KMS-11 (cell line): ENCODE data around the gene CASK.

Source experiments
- H2AFZ ChIP-seq: fragments of 200-600 bp; sonication (generic); 2 replicates; pipeline ENCODE4 v1.6.1; 2016; ENCODE audit warnings: antibody characterized with exemption, mixed run types, low read depth
- H3K27ac ChIP-seq: fragments of 200-600 bp; sonication (generic); 2 replicates; pipeline ENCODE4 v1.6.1; 2016; ENCODE audit warnings: mild to moderate bottlenecking, mixed run types
- H3K27me3 ChIP-seq: fragments of 200-600 bp; sonication (generic); 2 replicates; pipeline ENCODE4 v1.6.1; 2017; ENCODE audit warnings: mild to moderate bottlenecking, low read depth, mixed run types, moderate library complexity; ENCODE audit not compliant: insufficient read depth
- H3K36me3 ChIP-seq: fragments of 200-600 bp; sonication (generic); 2 replicates; pipeline ENCODE4 v1.6.1; 2017; ENCODE audit warnings: mild to moderate bottlenecking, mixed run types; ENCODE audit not compliant: insufficient read depth
- H3K4me1 ChIP-seq: fragments of 200-600 bp; sonication (generic); 2 replicates; pipeline ENCODE4 v1.6.1; 2016; ENCODE audit warnings: mild to moderate bottlenecking, low read depth, mixed run types; ENCODE audit not compliant: poor library complexity, severe bottlenecking
- H3K4me2 ChIP-seq: fragments of 200-600 bp; sonication (generic); 2 replicates; pipeline ENCODE4 v1.7.0; 2016; ENCODE audit warnings: mild to moderate bottlenecking, mixed run types
- H3K4me3 ChIP-seq: fragments of 200-600 bp; sonication (generic); IDR thresholded peaks from 2 replicates; pipeline ENCODE4 v1.6.1; 2017; ENCODE audit warnings: low read depth, low read length, mixed read lengths; ENCODE audit not compliant: insufficient read depth
- H3K79me2 ChIP-seq: fragments of 200-600 bp; sonication (generic); 2 replicates; pipeline ENCODE4 v1.6.1; 2016; ENCODE audit warnings: low read depth, mixed run types; ENCODE audit not compliant: insufficient read depth
- H3K9ac ChIP-seq: fragments of 200-600 bp; sonication (generic); 2 replicates; pipeline ENCODE4 v1.6.1; 2016; ENCODE audit warnings: mild to moderate bottlenecking, mixed run types
- H4K20me1 ChIP-seq: fragments of 200-600 bp; sonication (generic); 2 replicates; pipeline ENCODE4 v1.6.1; 2016; ENCODE audit warnings: mild to moderate bottlenecking, mixed run types; ENCODE audit not compliant: insufficient read depth
- CTCF ChIP-seq: fragments of 200-600 bp; sonication (generic); conservative IDR thresholded peaks from 2 replicates; pipeline ENCODE4 v1.6.1; 2017; ENCODE audit warnings: low read depth, mild to moderate bottlenecking, antibody characterized with exemption, low read length, moderate library complexity, mixed read lengths

Gene CASK

GRCh38 chrX:41541386-41541785 is 382.0 kb downstream of the CASK start:
- H4K20me1 ChIP-seq = no peaks in the 10 kb centered on the region
- no peak for TF ChIP-seq CTCF
- H3K36me3 ChIP-seq = no peaks in the 10 kb centered on the region
- no peaks in the 10 kb centered on the region for H3K27me3 ChIP-seq
- H2AFZ ChIP-seq = no peak overlapping the region
- H3K9ac ChIP-seq = no peak overlapping the region
- peaks cover 6% of the 10 kb centered on the region for H3K4me1 ChIP-seq
- no peak overlapping the region for H3K4me2 ChIP-seq
- no peaks in the 10 kb centered on the region for H3K79me2 ChIP-seq
- no peak overlapping the region for H3K4me3 ChIP-seq
- no peak overlapping the region for H3K27ac ChIP-seq

- TF ChIP-seq CTCF = no peak
- H3K9ac ChIP-seq = no peak overlapping the region
- no peaks in the 10 kb centered on the region for H3K79me2 ChIP-seq
- peaks cover 6% of the 10 kb centered on the region for H3K4me1 ChIP-seq
- no peak overlapping the region for H3K27ac ChIP-seq
- no peaks in the 10 kb centered on the region for H3K27me3 ChIP-seq
- no peak overlapping the region for H3K4me2 ChIP-seq
- H4K20me1 ChIP-seq = no peaks in the 10 kb centered on the region
- H3K4me3 ChIP-seq = no peak overlapping the region
- no peak overlapping the region for H2AFZ ChIP-seq
- no peaks in the 10 kb centered on the region for H3K36me3 ChIP-seq
Observed at GRCh38 chrX:41538707-41539106, 384.6 kb downstream of the CASK start.

GRCh38 chrX:41530085-41530484 is 393.3 kb downstream of the CASK start:
- H3K9ac ChIP-seq = no peak overlapping the region
- no peak overlapping the region for H2AFZ ChIP-seq
- H3K4me2 ChIP-seq = no peak overlapping the region
- H3K4me1 ChIP-seq = peaks cover 5% of the 10 kb centered on the region
- H3K79me2 ChIP-seq = no peaks in the 10 kb centered on the region
- no peaks in the 10 kb centered on the region for H4K20me1 ChIP-seq
- TF ChIP-seq CTCF = no peak
- H3K36me3 ChIP-seq = no peaks in the 10 kb centered on the region
- H3K4me3 ChIP-seq = no peak overlapping the region
- no peaks in the 10 kb centered on the region for H3K27me3 ChIP-seq
- no peak overlapping the region for H3K27ac ChIP-seq

- Histone ChIP-seq H3K79me2 (no peaks in the 10 kb centered on the region), H3K27me3 (no peaks in the 10 kb centered on the region), H3K36me3 (no peaks in the 10 kb centered on the region), H3K9ac (no peak overlapping the region), H3K4me2 (no peak overlapping the region), H3K4me1 (peaks cover 5% of the 10 kb centered on the region), H3K4me3 (no peak overlapping the region), H4K20me1 (no peaks in the 10 kb centered on the region), H3K27ac (no peak overlapping the region), H2AFZ (no peak overlapping the region)
- no peak for TF ChIP-seq CTCF
Observed at GRCh38 chrX:41529221-41529620, 394.1 kb downstream of the CASK start.
